GM12872 (cell line): ENCODE data around the gene SPRYD7.

ENCODE experiments used
- TF ChIP-seq, protein P1 (sequence below): IDR thresholded peaks from 3 replicates; pipeline ENCODE4 v1.5.1; 2011; ENCODE audit warnings: low read depth, mild to moderate bottlenecking, low read length, moderate library complexity; ENCODE audit not compliant: insufficient read depth

Gene SPRYD7

DNA sequence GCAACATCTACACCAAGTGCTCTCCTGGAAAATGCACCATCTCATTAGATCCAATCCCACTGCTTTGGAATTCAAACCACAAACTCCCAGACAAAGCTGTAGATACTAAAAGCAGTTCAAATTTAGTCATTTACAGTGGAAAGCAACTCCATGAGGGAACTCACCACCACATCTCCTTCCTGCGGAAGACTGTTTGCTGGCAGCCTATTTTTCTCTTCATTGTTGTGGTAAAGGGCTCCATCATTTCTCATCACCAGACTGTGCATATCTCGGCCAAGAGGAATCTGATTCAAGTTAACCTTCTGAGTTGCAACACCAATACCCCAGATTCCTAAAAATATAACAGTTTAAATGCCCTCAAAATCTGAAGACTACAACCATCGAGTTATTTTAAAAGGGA lies 8.4 kb downstream of the SPRYD7 start:
- TF ChIP-seq, protein P1, sequence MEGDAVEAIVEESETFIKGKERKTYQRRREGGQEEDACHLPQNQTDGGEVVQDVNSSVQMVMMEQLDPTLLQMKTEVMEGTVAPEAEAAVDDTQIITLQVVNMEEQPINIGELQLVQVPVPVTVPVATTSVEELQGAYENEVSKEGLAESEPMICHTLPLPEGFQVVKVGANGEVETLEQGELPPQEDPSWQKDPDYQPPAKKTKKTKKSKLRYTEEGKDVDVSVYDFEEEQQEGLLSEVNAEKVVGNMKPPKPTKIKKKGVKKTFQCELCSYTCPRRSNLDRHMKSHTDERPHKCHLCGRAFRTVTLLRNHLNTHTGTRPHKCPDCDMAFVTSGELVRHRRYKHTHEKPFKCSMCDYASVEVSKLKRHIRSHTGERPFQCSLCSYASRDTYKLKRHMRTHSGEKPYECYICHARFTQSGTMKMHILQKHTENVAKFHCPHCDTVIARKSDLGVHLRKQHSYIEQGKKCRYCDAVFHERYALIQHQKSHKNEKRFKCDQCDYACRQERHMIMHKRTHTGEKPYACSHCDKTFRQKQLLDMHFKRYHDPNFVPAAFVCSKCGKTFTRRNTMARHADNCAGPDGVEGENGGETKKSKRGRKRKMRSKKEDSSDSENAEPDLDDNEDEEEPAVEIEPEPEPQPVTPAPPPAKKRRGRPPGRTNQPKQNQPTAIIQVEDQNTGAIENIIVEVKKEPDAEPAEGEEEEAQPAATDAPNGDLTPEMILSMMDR: no peak

DNA sequence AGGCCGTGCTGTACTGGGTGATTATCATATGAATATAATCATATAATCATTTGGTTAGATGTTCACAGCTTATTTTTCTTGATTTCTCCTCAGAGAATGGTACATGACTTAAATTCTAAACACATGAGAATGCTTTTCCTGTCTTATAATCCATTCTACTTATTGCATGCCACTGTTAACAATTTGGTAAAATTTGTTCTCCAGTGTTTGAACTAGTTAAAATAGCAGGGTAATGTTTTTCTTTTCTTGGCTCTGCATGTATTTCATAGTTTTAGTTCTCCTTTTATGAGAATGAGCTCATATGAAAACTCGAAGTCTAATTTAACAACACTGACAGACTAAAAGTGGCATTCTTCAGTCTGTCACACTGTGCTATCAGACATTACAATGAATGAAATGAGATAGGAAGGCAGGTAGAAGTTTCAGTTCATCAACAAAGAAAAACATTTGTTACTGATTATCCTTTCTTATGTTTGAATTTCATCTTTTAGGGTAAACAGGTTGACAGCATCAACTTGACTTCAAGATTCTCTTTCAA lies 10.2 kb downstream of the SPRYD7 start:
- TF ChIP-seq, protein P1: no peak

DNA sequence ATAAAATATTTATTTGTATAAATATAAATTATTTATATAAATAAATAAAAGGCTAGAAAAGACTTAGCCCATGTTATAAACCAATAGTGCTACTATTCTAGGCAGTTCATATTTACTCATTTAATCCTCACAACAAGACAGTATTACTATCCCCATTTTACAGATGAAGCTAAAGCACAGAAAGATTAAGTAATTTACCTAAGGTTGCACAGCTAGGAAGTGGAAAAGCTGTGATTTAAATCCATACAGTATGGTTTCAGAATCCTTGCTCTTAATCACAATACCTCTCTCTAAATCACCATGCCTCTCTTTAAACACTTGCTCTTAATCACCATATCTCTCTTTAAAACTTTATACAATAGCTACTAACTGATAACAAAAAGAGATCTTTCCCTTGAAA lies 13.8 kb downstream of the SPRYD7 start:
- TF ChIP-seq, protein P1: no peak

DNA sequence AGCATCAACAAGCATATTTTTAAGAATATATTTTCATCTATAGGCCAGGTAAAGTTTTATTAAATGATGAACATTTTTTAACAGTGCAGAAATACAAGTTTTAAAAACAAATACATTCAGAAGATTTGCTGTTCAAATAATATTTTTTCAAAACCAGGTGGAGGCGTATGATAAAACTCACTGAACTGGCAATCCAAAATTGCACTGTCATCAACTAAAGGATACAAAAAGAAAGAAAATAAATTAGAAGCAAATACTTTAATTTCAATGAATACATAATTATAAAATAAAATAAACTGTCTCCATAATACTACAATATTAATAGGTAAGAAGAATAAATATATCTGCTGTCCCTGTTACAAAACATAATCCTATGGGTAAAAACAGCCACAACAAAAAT lies 21.2 kb downstream of the SPRYD7 start:
- TF ChIP-seq, protein P1: no peak

DNA sequence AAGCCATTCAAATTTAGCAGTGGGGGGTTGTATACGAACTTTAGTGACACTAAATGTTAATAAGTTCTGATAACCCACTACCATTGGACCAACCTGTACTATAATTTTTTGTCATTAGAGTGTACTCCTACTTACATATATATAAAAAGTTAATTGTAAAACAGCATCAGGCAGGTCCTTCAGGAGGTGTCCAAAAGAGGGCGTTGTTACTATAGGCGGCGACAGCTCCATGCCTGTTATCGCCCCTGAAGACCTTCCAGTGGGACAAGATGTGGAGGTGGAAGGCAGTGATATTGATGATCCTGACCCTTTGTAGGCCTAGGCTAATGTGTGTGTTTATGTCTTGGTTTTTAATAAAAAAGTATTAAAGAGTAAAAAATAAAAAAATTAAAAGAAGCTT lies 27.5 kb downstream of the SPRYD7 start:
- TF ChIP-seq, protein P1: no peak

DNA sequence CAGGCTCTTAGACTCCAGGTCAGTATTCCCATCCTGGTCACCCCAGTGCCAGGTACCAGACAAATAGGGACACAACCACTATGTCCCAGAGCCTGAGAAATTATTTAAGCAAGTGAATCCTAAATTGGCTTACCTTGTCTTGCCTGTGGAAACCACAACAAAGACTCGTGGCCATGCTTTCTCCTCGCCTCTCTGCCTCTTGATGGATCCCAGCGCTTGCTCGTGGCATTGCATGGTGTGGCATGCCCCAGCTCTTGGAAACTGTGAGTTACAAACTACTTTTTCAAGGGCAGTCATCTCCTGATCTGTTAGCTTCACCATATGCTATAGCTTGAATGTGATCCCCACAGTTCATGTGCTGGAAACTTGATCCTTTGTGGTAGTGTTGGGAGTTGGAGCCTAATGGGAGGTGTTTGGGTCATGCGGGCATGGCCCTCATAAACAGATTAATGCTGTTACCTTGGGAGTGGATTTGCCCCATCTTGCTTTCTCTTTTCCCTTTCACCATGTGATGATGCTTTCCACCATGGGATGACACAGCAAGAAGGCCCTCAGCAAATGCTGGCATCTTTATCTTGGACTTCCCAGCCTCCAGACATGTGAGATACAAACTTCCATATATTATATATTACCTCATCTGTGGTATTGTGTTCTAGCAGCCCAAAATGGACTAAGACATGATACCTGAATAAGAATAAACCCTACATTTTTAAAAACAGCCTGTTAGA lies 31.2 kb downstream of the SPRYD7 start:
- TF ChIP-seq, protein P1: no peak

DNA sequence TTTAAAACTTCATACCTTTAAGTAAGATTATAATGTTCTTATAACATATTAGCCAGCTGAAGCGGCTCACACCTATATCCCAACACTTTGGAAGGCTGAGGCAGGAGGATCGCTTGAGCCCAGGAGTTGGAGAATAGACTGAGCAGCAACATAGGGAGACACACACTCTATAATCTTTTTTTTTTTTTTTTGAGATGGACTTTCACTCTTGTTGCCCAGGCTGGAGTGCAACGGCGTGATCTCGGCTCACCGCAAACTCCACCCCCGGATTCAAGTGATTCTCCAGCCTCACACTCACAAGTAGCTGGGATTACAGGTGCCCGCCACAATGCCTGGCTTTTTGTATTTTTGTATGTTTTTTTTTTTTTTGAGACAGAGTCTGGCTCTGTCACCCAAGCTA lies 37.3 kb downstream of the SPRYD7 start:
- TF ChIP-seq, protein P1: no peak

DNA sequence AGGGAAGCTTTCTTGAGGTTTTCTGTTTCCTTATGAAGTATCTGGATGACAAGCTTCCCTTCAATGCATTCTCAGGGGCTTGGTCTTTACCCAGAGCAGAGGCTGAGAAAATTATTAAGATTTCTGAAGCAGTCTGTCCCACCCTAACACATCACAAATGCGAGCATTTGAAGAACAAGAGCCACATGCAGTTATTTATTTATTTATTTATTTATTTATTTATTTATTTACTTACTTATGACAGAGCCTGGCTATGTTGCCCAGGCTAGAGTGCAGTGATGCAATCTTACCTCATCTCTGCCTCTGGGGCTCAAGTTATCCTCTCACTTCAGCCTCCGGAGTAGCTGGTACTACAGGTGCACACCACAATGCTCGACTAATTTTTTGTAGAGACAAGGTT lies 38.4 kb downstream of the SPRYD7 start:
- TF ChIP-seq, protein P1: no peak
